Nephron progenitor cell (in vitro differentiated cells): ENCODE results near the gene TRMU.

ENCODE experiments used
- DNase-seq: peaks from one replicate; pipeline ENCODE4 v3.0.0; 2021
- H3K27ac Mint-ChIP-seq: 2 replicates; pipeline ENCODE4 v1.8.0; 2021; ENCODE audit warnings: mild to moderate bottlenecking, moderate library complexity, mixed read lengths
- H3K27me3 Mint-ChIP-seq: 2 replicates; pipeline ENCODE4 v1.8.0; 2021; ENCODE audit warnings: mild to moderate bottlenecking, low read depth, mixed read lengths; ENCODE audit not compliant: poor library complexity
- H3K36me3 Mint-ChIP-seq: 2 replicates; pipeline ENCODE4 v1.8.0; 2021; ENCODE audit warnings: low read depth, mixed read lengths
- H3K4me1 Mint-ChIP-seq: 2 replicates; pipeline ENCODE4 v1.8.0; 2021; ENCODE audit warnings: mixed read lengths
- H3K4me3 Mint-ChIP-seq: 2 replicates; pipeline ENCODE4 v1.8.0; 2021; ENCODE audit warnings: mild to moderate bottlenecking, moderate library complexity, mixed read lengths
- H3K9me3 Mint-ChIP-seq: 2 replicates; pipeline ENCODE4 v1.8.0; 2021; ENCODE audit warnings: mild to moderate bottlenecking, moderate library complexity, mixed read lengths
- TF ChIP-seq, protein P1 (sequence below): fragments of 200-600 bp; sonication (generic); IDR thresholded peaks from 2 replicates; pipeline ENCODE4 v1.5.0; 2021; ENCODE audit warnings: antibody characterized with exemption

The TRMU gene

DNA sequence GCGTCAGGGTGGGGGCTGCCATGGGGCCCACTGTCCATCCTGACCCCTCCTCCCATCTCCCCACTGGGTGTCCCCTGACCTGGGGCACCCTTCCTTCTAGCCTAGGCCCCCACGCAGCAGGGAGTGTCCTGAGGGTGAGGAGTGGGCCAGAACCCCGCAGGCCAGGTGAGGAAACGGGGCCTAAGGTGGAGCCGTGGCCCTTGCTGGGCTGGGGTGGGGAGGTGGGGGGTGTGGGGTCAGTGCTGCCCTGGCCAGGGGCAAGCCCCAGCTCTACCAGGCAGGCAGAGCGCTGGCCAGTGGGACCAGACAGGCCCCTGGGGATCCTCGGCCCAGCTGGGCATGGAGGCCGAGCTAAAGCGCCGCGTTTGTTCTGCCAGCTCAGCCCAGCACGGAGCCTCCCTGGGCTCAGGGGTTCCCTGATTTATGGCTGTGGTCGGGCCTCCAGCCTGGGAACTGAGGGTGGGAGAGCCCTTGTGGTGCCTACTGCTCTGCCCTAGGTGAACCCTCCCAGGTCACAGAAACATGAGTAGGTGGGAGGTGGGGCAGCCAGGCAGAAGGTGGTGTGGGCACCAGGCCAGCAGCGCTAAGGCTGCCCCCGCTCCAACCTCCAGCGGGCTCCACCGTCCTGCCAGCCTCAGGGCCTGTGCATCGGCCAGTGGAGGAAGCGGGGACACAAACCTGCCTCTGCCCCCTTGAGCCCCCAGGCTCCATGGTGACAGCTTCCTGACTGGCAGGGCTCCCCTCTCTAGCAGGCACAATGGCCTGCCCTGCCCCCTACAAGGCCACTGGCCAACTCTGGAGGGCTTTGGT lies 22.4 kb downstream of the TRMU start:
- H3K36me3 Mint-ChIP-seq, result peaks cover 44% of the 10 kb centered on the region
- H3K27ac Mint-ChIP-seq, result no peak overlapping the region
- H3K4me1 Mint-ChIP-seq, result peaks cover 8% of the 10 kb centered on the region
- TF ChIP-seq, protein P1, sequence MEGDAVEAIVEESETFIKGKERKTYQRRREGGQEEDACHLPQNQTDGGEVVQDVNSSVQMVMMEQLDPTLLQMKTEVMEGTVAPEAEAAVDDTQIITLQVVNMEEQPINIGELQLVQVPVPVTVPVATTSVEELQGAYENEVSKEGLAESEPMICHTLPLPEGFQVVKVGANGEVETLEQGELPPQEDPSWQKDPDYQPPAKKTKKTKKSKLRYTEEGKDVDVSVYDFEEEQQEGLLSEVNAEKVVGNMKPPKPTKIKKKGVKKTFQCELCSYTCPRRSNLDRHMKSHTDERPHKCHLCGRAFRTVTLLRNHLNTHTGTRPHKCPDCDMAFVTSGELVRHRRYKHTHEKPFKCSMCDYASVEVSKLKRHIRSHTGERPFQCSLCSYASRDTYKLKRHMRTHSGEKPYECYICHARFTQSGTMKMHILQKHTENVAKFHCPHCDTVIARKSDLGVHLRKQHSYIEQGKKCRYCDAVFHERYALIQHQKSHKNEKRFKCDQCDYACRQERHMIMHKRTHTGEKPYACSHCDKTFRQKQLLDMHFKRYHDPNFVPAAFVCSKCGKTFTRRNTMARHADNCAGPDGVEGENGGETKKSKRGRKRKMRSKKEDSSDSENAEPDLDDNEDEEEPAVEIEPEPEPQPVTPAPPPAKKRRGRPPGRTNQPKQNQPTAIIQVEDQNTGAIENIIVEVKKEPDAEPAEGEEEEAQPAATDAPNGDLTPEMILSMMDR, result no peak
- H3K4me3 Mint-ChIP-seq, result no peak overlapping the region
- peaks cover 14% of the 10 kb centered on the region for H3K9me3 Mint-ChIP-seq
- no peaks in the 10 kb centered on the region for H3K27me3 Mint-ChIP-seq
- no peak for DNase-seq

DNA sequence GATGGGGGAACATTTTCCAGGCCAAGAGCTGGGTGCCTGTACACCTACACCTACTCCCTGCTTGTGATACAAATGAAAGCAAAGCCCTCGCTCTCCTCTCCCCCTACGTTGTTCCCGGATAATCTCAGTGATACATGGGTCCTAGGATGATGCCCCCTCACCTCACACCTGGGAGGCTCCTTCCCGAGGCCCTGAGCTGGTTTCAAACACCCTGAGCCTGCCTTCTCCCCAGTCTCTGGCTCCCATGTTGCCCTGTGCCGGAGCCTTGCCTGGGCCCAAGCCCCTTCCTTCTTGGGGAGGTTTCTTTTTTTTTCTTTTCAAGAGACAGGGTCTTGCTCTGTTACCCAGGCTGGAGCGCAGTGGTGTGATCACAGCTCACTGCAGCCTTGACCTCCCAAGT lies 23.3 kb downstream of the TRMU start:
- TF ChIP-seq, protein P1, result no peak
- no peaks in the 10 kb centered on the region for H3K27me3 Mint-ChIP-seq
- peaks cover 44% of the 10 kb centered on the region for H3K36me3 Mint-ChIP-seq
- no peak for DNase-seq
- H3K4me1 Mint-ChIP-seq, result peaks cover 8% of the 10 kb centered on the region
- H3K27ac Mint-ChIP-seq, result peak overlapping the region; percentile 67
- H3K9me3 Mint-ChIP-seq, result peaks cover 14% of the 10 kb centered on the region
- H3K4me3 Mint-ChIP-seq, result no peak overlapping the region

DNA sequence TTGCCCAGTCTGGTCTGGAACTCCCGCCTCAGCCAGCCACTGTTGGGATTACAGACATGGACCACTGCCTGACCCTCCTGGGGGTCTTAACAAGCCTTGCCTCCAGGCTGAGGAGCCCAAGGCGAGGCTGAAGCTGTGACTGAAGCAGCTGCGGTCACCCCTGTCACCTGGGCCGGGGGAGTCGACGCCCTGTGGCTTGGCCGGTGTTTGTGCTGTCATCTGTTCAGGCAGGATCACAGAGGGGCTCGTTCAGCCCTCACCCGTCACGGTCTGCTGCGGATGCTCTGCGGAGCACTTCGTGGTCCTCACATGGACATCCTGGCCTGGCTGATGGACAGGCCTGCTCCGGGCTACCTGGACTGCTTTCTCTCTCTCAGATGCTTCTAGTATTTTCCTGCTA lies 23.8 kb downstream of the TRMU start:
- TF ChIP-seq, protein P1, result no peak
- Mint-ChIP-seq H3K9me3 (peaks cover 14% of the 10 kb centered on the region), H3K4me1 (peaks cover 8% of the 10 kb centered on the region), H3K4me3 (no peak overlapping the region), H3K27ac (no peak overlapping the region), H3K36me3 (peaks cover 44% of the 10 kb centered on the region), H3K27me3 (no peaks in the 10 kb centered on the region)
- no peak for DNase-seq

DNA sequence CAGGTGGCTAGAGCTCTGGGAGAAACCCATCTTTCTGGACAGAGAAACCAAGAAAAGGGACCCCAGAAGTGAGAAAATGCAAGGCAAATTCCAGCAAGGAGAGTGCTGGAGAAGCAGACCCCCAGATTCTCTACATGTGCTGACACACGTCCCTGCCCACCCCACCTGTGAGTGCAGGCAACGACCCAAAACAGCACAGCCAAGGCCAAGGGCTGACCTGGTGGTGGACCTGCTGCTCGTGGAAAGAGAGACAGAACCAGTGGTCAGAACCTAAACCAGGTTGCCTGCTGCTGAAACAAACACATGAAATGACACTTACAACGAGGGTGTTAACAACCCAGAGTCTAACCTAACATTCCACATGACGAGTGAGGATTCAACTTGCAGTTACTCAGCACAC lies 24.6 kb downstream of the TRMU start:
- no peaks in the 10 kb centered on the region for H3K27me3 Mint-ChIP-seq
- H3K4me1 Mint-ChIP-seq, result peaks cover 8% of the 10 kb centered on the region
- H3K9me3 Mint-ChIP-seq, result peaks cover 14% of the 10 kb centered on the region
- TF ChIP-seq, protein P1, result no peak
- H3K27ac Mint-ChIP-seq, result no peak overlapping the region
- no peak for DNase-seq
- H3K4me3 Mint-ChIP-seq, result no peak overlapping the region
- H3K36me3 Mint-ChIP-seq, result peaks cover 44% of the 10 kb centered on the region

DNA sequence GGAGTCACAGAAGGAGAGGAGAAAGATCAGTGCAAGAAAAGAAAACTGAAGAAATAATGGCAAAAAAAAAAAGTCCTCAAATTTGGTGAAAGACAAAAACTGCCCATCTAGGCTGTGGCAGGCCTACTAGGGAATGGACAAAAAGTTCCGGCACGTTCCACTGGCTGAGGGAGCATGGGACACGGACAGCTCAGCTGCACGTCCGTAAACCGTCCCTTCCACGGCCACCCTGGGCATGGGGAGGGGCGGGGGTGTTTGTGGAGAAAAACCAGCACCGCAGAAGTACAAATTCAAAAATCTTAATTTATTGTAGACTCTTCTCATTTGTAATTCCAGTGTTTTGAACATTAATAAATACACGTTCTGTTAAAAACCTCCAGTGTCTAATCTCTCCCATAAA lies 25.4 kb downstream of the TRMU start:
- Mint-ChIP-seq H3K4me1 (peaks cover 3% of the 10 kb centered on the region), H3K27me3 (no peaks in the 10 kb centered on the region), H3K36me3 (peaks cover 39% of the 10 kb centered on the region), H3K4me3 (no peak overlapping the region), H3K9me3 (peaks cover 14% of the 10 kb centered on the region), H3K27ac (peak overlapping the region; percentile 2)
- TF ChIP-seq, protein P1, result no peak
- DNase-seq, result no peak

DNA sequence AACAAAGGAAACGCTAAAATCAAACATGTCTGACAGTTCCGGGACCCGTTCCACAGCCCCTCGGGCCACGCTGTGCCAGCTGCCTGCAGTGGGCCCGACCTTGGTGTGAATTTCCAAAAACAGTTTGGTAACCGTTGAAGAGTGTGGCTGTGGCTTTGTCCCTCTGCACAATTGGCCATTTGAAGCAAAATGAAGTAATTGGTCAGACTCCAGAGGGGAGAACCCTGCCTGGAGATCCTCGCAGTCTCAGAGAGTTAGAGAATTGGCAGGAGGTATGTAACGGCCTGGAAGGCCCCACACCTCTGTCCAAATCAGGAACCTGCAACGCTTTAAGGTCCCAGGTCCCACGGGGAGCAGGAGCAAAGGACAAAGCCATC lies 26.3 kb downstream of the TRMU start:
- no peaks in the 10 kb centered on the region for H3K27me3 Mint-ChIP-seq
- H3K27ac Mint-ChIP-seq, result no peak overlapping the region
- TF ChIP-seq, protein P1, result no peak
- H3K9me3 Mint-ChIP-seq, result peaks cover 14% of the 10 kb centered on the region
- H3K36me3 Mint-ChIP-seq, result peaks cover 39% of the 10 kb centered on the region
- H3K4me3 Mint-ChIP-seq, result no peak overlapping the region
- DNase-seq, result no peak
- peaks cover 3% of the 10 kb centered on the region for H3K4me1 Mint-ChIP-seq
